Chondrocyte (in vitro differentiated cells): Measurements from ENCODE around the gene SLC24A5. TPM values are rescaled to one million over a fixed set of nuclear protein-coding genes. Genes with fewer than 3 reads are reported as not detected.

Experiments
- DNase-seq: peaks from one replicate; pipeline ENCODE4 v3.0.0; 2021; ENCODE audit warnings: mixed read lengths, low spot score
- H3K27ac Mint-ChIP-seq: one replicate; pipeline ENCODE4 v1.8.0; 2021; ENCODE audit warnings: mild to moderate bottlenecking, moderate library complexity, mixed read lengths; ENCODE audit not compliant: unreplicated experiment
- H3K27me3 Mint-ChIP-seq: 2 replicates; pipeline ENCODE4 v1.8.0; 2021; ENCODE audit warnings: low read depth, mixed read lengths
- H3K36me3 Mint-ChIP-seq: 2 replicates; pipeline ENCODE4 v1.8.0; 2021; ENCODE audit warnings: low read depth, mixed read lengths
- H3K4me1 Mint-ChIP-seq: 2 replicates; pipeline ENCODE4 v1.8.0; 2021; ENCODE audit warnings: low read depth, mild to moderate bottlenecking, mixed read lengths
- H3K4me3 Mint-ChIP-seq: one replicate; pipeline ENCODE4 v1.8.0; 2021; ENCODE audit warnings: mild to moderate bottlenecking, moderate library complexity, mixed read lengths; ENCODE audit not compliant: unreplicated experiment
- H3K9me3 Mint-ChIP-seq: 2 replicates; pipeline ENCODE4 v1.8.0; 2021; ENCODE audit warnings: low read depth, mixed read lengths
- CTCF ChIP-seq: fragments of 200-600 bp; sonication (generic); IDR thresholded peaks from 2 replicates; pipeline ENCODE4 v1.5.0; 2021; ENCODE audit warnings: antibody characterized with exemption, mild to moderate bottlenecking, moderate library complexity
- total RNA-seq: library from RNA; stranded (reverse); gene quantifications from 3 replicates; pipeline ENCODE4 v1.2.1, GENCODE V29; 2021

SLC24A5 gene
- total RNA-seq, 1 donor from 2014 or later: not detected

GRCh38 chr15:48096813-48097212 is 24.0 kb upstream of the SLC24A5 start:
- no peak for DNase-seq
- TF ChIP-seq CTCF: no peak
- Mint-ChIP-seq H3K4me1 (peaks cover 6% of the 10 kb centered on the region), H3K27ac (no peak overlapping the region), H3K36me3 (no peaks in the 10 kb centered on the region), H3K9me3 (no peaks in the 10 kb centered on the region), H3K27me3 (peaks cover 3% of the 10 kb centered on the region), H3K4me3 (no peak overlapping the region)

DNA sequence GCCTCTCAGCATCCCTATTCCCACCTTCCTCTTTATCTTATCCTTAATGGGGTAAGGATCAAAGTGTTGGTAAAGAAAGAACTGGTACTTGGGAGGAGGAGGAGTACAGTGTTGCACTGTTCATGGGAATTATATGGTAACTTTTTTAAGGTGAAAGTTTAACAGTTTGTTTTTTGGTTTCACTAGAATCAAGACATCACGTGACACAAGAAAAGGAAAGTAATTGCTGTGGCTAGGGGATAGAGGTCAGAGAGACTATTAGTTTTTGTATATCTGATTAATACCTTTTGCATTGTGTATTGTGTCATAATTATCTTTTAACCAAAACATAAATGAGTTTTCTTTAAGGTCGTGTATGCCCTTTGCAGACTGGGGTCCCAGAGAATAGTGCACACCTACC is 23.5 kb upstream of the SLC24A5 start:
- Mint-ChIP-seq H3K27me3 (peaks cover 3% of the 10 kb centered on the region), H3K9me3 (no peaks in the 10 kb centered on the region), H3K4me3 (no peak overlapping the region), H3K27ac (no peak overlapping the region), H3K36me3 (no peaks in the 10 kb centered on the region), H3K4me1 (peaks cover 9% of the 10 kb centered on the region)
- TF ChIP-seq CTCF: no peak
- no peak for DNase-seq

DNA sequence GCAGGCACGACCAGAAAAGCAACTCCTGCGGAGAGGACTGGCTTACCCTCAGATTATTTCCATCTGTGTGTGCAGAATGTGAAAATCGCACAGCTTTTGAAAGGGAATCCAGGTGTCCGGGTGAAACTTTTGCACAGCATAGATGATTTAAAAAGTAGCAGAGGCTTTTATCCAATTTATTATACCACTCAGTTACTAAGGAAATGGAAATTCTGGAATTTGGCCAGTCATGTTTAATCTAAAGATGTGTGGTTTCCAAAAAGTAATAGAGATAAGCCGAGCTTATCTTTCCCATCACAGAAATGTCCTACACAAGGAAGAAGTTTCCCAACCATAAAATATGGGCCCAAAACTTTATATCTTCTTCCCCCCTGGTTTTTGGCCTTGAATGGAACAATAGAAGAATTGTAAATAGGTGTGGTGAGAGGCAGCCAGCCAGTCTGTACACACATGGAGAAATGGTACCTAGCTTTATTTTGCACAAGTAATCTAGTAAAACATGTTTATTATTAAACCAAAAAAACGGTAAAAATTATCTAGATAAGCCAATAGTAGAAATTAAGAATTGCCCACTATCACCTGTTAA is 19.3 kb upstream of the SLC24A5 start:
- Mint-ChIP-seq H3K4me3 (no peak overlapping the region), H3K9me3 (no peaks in the 10 kb centered on the region), H3K4me1 (peaks cover 7% of the 10 kb centered on the region), H3K36me3 (no peaks in the 10 kb centered on the region), H3K27me3 (peaks cover 14% of the 10 kb centered on the region), H3K27ac (no peak overlapping the region)
- no peak for TF ChIP-seq CTCF
- no peak for DNase-seq

DNA sequence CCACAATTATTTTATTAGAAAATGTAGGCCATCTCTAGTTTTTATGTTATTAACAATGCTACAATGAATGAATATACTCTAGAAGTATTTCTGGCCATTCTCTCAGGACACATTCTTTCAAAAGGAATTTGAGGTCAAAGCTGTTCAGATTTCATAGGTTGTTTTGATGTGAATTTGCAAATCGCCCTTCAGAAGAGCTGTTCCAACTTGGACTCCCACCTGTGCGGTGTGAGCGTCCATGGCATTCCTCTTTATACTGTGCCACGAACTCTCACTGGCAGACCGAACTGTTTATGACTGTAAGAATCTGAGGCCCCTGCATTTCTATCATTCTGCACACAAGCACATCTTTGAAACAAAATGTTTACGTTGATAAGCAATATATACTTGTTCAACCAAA is 18.6 kb upstream of the SLC24A5 start:
- Mint-ChIP-seq H3K36me3 (no peaks in the 10 kb centered on the region), H3K4me1 (peaks cover 3% of the 10 kb centered on the region), H3K27ac (no peak overlapping the region), H3K4me3 (no peak overlapping the region), H3K9me3 (no peaks in the 10 kb centered on the region), H3K27me3 (peaks cover 21% of the 10 kb centered on the region)
- no peak for DNase-seq
- no peak for TF ChIP-seq CTCF

DNA sequence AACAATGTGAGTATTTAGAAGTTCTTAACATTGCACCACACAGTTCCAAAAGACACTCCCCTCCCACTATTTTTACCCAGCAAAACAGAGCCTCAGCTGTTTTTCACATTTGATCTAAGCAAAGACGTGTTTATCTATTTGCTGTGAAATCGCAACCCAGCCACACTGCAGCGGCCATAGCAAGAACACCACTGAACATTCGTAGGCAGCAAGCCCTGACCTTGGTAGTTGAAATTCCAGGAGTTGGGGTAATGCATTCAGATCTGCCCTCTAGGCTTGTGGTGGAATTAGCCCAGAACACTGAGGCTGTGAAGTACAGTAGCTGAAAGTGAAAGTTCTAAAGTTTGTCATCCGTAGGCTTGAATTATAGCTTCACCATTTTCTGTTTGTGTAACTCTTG is 17.1 kb upstream of the SLC24A5 start:
- Mint-ChIP-seq H3K9me3 (no peaks in the 10 kb centered on the region), H3K4me1 (peaks cover 3% of the 10 kb centered on the region), H3K36me3 (no peaks in the 10 kb centered on the region), H3K27ac (no peak overlapping the region), H3K27me3 (peaks cover 30% of the 10 kb centered on the region), H3K4me3 (no peak overlapping the region)
- TF ChIP-seq CTCF: no peak
- DNase-seq: no peak
